IPS DF 6.9 (cell line): Measurements from ENCODE around the gene LIN37.

Experiments
- DNase-seq: peaks from one replicate; pipeline ENCODE4 v3.0.0-alpha.2; 2013; ENCODE audit warnings: low read depth, low spot score
- H3K27ac ChIP-seq: one replicate; pipeline ENCODE4 v1.5.1; 2013; ENCODE audit warnings: low read length, control low read depth
- H3K27me3 ChIP-seq: 2 replicates; pipeline ENCODE4 v1.6.1; 2013; ENCODE audit warnings: mild to moderate bottlenecking, low read length; ENCODE audit not compliant: control insufficient read depth, insufficient read depth
- H3K36me3 ChIP-seq: 2 replicates; pipeline ENCODE4 v1.6.1; 2013; ENCODE audit warnings: low read length; ENCODE audit not compliant: control insufficient read depth, insufficient read depth
- H3K4me1 ChIP-seq: 2 replicates; pipeline ENCODE4 v1.6.1; 2013; ENCODE audit warnings: low read length; ENCODE audit not compliant: control insufficient read depth, insufficient read depth
- H3K4me3 ChIP-seq: 2 replicates; pipeline ENCODE4 v1.5.1; 2013; ENCODE audit warnings: mild to moderate bottlenecking, low read length
- H3K9me3 ChIP-seq: 2 replicates; pipeline ENCODE4 v1.6.1; 2013; ENCODE audit warnings: low read length, inconsistent platforms; ENCODE audit not compliant: control insufficient read depth, insufficient read depth
- WGBS: extraction: QIAGEN DNeasy Blood & Tissue Kit; methylation state at CpG from one replicate; pipeline ENCODE4 v1.1.7; 2013; ENCODE audit warnings: mixed read lengths, missing lambda C conversion rate; ENCODE audit not compliant: insufficient read length, insufficient coverage; 5-methylcytosine and 5-hydroxymethylcytosine counted together

Gene LIN37

GRCh38 chr19:35775298-35776101, 27.1 kb downstream of the LIN37 start, which contains the start of gene ARHGAP33:
Gene ARHGAP33, plus strand, starts transcription at chr19:35775564. Its CDS starts 95 bp downstream, at chr19:35775659.
- Histone ChIP-seq H3K27ac (no peak within 1 kb of the TSS), H3K4me3 (peak within 1 kb of the TSS; percentile 53; the same call in 1 of the 2 replicates)
- DNase-seq: peak; percentile 90

DNA sequence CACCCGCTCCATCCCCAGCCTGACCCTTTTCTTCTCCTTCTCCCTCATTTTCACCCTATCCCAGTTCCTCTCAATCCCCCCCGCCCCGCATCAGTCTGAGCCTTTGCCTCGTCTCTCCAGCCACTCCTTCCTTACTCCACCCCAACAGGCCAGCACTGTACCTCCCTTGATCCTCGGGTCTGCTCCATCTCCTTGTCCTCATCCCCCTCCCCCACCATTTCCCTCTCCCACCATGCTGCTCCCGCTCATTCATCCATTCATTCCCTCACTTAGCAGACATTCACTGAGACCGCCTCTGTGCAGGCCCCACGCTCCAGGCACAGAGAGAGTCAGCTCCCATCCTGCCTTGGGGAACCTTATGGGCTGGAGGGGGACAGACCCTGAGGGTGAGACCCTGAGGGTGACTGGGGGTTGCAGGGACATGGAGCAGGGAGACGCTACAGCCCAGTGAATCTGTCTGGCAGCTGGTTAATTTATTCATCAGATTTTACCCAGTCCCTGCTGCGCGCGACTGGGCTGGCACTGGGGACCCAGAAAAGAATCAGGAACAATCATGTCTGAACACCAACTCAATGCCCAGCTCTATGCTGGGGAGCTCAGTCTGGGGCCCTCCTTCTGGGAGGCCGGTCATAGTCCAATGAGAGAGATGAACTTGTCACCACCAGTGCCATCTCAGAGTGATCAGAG, 27.9 kb downstream of the LIN37 start:
- H3K4me1 ChIP-seq: peaks cover 6% of the 10 kb centered on the region
- no peak overlapping the region for H3K27ac ChIP-seq
- H3K27me3 ChIP-seq: no peaks in the 10 kb centered on the region; the same call in 1 of the 2 replicates
- H3K4me3 ChIP-seq: peak overlapping the region; percentile 53; the same call in 1 of the 2 replicates
- no peaks in the 10 kb centered on the region for H3K9me3 ChIP-seq
- no CpG with 5 or more reads among the region's 13 CpGs for WGBS
- DNase-seq: no peak
- H3K36me3 ChIP-seq: no peaks in the 10 kb centered on the region; the same call in 1 of the 2 replicates

More at GRCh38 chr19:35775298-35776101, 27.1 kb downstream of the LIN37 start, which contains the start of gene ARHGAP33:
- no CpG with 5 or more reads among the region's 82 CpGs for WGBS
- Histone ChIP-seq H3K4me1 (peaks cover 6% of the 10 kb centered on the region), H3K27me3 (no peaks in the 10 kb centered on the region; the same call in 1 of the 2 replicates), H3K36me3 (no peaks in the 10 kb centered on the region), H3K9me3 (no peaks in the 10 kb centered on the region)

GRCh38 chr19:35777086-35777841, 28.9 kb downstream of the LIN37 start:
- WGBS: no CpG with 5 or more reads among the region's 19 CpGs
- no peaks in the 10 kb centered on the region for H3K9me3 ChIP-seq
- DNase-seq: no peak
- no peaks in the 10 kb centered on the region; the same call in 1 of the 2 replicates for H3K27me3 ChIP-seq
- H3K27ac ChIP-seq: no peak overlapping the region
- no peaks in the 10 kb centered on the region; the same call in 1 of the 2 replicates for H3K36me3 ChIP-seq
- peaks cover 8% of the 10 kb centered on the region for H3K4me1 ChIP-seq
- H3K4me3 ChIP-seq: no peak overlapping the region

- Histone ChIP-seq H3K36me3 (no peaks in the 10 kb centered on the region; the same call in 1 of the 2 replicates), H3K9me3 (no peaks in the 10 kb centered on the region), H3K27me3 (no peaks in the 10 kb centered on the region; the same call in 1 of the 2 replicates), H3K4me1 (peaks cover 9% of the 10 kb centered on the region), H3K27ac (no peak overlapping the region), H3K4me3 (no peak overlapping the region)
- DNase-seq: no peak
- no CpG with 5 or more reads among the region's 7 CpGs for WGBS
These were observed 29.6 kb downstream of the LIN37 start for GRCh38 chr19:35777961-35778360.

GRCh38 chr19:35779033-35779432, 30.7 kb downstream of the LIN37 start:
- no peaks in the 10 kb centered on the region for H3K27me3 ChIP-seq
- H3K4me1 ChIP-seq: peaks cover 9% of the 10 kb centered on the region
- WGBS: no CpG with 5 or more reads among the region's 8 CpGs
- H3K4me3 ChIP-seq: no peak overlapping the region
- DNase-seq: no peak
- no peak overlapping the region for H3K27ac ChIP-seq
- H3K9me3 ChIP-seq: no peaks in the 10 kb centered on the region
- H3K36me3 ChIP-seq: no peaks in the 10 kb centered on the region; the same call in 1 of the 2 replicates

DNA sequence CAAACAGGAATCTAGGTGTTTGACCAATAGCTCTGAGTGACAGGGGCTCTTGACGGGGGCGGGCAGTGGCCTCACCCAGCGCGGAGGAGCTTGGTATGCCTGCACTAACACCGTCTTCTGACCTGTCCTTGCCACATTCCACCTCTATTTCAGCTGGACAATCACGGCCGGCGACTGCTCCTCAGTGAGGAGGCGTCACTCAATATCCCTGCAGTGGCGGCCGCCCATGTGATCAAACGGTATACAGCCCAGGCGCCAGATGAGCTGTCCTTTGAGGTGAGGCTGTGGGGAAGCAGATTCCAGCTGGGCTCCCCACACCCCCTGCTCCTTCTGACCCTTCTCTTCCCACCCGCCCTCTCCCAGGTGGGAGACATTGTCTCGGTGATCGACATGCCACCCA, 31.7 kb downstream of the LIN37 start:
- Histone ChIP-seq H3K36me3 (no peaks in the 10 kb centered on the region; the same call in 1 of the 2 replicates), H3K4me1 (peaks cover 9% of the 10 kb centered on the region), H3K9me3 (no peaks in the 10 kb centered on the region), H3K27me3 (no peaks in the 10 kb centered on the region), H3K27ac (no peak overlapping the region), H3K4me3 (no peak overlapping the region)
- no CpG with 5 or more reads among the region's 16 CpGs for WGBS
- DNase-seq: no peak

DNA sequence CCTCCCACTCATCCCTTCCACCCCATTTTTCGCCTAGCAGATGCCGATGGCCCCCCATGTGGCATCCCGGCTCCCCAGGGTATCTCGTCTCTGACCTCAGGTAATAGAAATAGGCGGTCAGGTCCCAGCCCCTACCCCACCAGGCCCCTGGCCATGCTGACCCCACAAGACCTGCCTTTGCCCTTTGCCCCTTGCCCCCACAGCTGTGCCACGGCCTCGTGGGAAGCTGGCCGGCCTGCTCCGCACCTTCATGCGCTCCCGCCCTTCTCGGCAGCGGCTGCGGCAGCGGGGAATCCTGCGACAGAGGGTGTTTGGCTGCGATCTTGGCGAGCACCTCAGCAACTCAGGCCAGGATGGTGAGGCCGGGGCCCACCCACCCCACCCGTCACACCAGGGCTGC, 32.3 kb downstream of the LIN37 start:
- H3K36me3 ChIP-seq: no peaks in the 10 kb centered on the region; the same call in 1 of the 2 replicates
- no peaks in the 10 kb centered on the region for H3K27me3 ChIP-seq
- no CpG with 5 or more reads among the region's 20 CpGs for WGBS
- no peak overlapping the region for H3K27ac ChIP-seq
- peaks cover 11% of the 10 kb centered on the region for H3K4me1 ChIP-seq
- H3K4me3 ChIP-seq: no peak overlapping the region
- no peaks in the 10 kb centered on the region for H3K9me3 ChIP-seq
- DNase-seq: no peak

GRCh38 chr19:35781650-35782049, 33.3 kb downstream of the LIN37 start:
- no CpG with 5 or more reads among the region's 9 CpGs for WGBS
- Histone ChIP-seq H3K27ac (no peak overlapping the region), H3K9me3 (no peaks in the 10 kb centered on the region), H3K4me3 (no peak overlapping the region), H3K4me1 (peaks cover 10% of the 10 kb centered on the region), H3K36me3 (no peaks in the 10 kb centered on the region; the same call in 1 of the 2 replicates), H3K27me3 (no peaks in the 10 kb centered on the region)
- DNase-seq: no peak

DNA sequence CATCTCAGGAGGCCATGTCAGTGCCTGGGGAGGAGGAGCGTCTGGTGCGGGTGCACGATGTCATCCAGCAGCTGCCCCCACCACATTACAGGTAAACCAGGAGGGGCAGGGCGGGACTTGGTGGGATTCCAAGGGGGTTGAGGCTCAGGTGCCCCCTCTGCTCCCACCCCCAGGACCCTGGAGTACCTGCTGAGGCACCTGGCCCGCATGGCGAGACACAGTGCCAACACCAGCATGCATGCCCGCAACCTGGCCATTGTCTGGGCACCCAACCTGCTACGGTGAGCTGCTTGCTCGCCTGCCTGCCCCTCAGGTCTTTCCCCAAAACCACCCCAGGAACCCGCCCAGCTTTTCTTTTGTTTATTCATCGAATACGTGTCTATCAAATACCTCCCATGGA, 34.2 kb downstream of the LIN37 start:
- Histone ChIP-seq H3K36me3 (no peaks in the 10 kb centered on the region; the same call in 1 of the 2 replicates), H3K4me1 (peaks cover 7% of the 10 kb centered on the region), H3K27ac (no peak overlapping the region), H3K9me3 (no peaks in the 10 kb centered on the region), H3K4me3 (no peak overlapping the region), H3K27me3 (no peaks in the 10 kb centered on the region)
- WGBS: no CpG with 5 or more reads among the region's 12 CpGs
- DNase-seq: no peak
